Endothelial cell of hepatic sinusoid (primary cell): Measurements from ENCODE around the gene ZNF438.
"Not testable (repeated sequence)": the region's sequence is repeated elsewhere in the genome, so short reads cannot be mapped to it uniquely, and the experiment has no call there.

Experiments
- in situ Hi-C: cut with HindIII; loops from 2 replicates; pipeline ENCODE4 v1.10.0; 2017; ENCODE audit warnings: low sequenced_read_pairs

Gene ZNF438

GRCh38 chr10:30990971-30991646 is 40.6 kb downstream of the ZNF438 start:
- in situ Hi-C loops = no loop called here

- in situ Hi-C loops = no loop called here
Observed at GRCh38 chr10:30990351-30990750, 41.3 kb downstream of the ZNF438 start.

- in situ Hi-C loops = no loop called here
Observed at GRCh38 chr10:30988831-30989435, 42.7 kb downstream of the ZNF438 start.

GRCh38 chr10:30987463-30987862 is 44.2 kb downstream of the ZNF438 start:
- in situ Hi-C loops = no loop called here

- in situ Hi-C loops = no loop called here
Observed at GRCh38 chr10:30986053-30986555, 45.6 kb downstream of the ZNF438 start.

- in situ Hi-C loops = no loop called here
Observed at GRCh38 chr10:30985512-30985911, 46.2 kb downstream of the ZNF438 start.

GRCh38 chr10:30984563-30985328 is 46.9 kb downstream of the ZNF438 start:
- in situ Hi-C loops = no loop called here

- in situ Hi-C loops = not testable (repeated sequence)
Observed at GRCh38 chr10:30983209-30983608, 48.5 kb downstream of the ZNF438 start.

GRCh38 chr10:30980951-30981616 is 50.6 kb downstream of the ZNF438 start:
- in situ Hi-C loops = no loop called here

GRCh38 chr10:30979956-30980355 is 51.7 kb downstream of the ZNF438 start:
- in situ Hi-C loops = loop anchor here (5.0 kb wide), 1 partner anchor 63 kb away; no protein-coding TSS in a partner anchor

GRCh38 chr10:30978843-30979242 is 52.8 kb downstream of the ZNF438 start:
- in situ Hi-C loops = loop anchor here (5.0 kb wide), 1 partner anchor 62 kb away; no protein-coding TSS in a partner anchor

GRCh38 chr10:30977385-30977784 is 54.3 kb downstream of the ZNF438 start:
- in situ Hi-C loops = loop anchor here (5.0 kb wide), 1 partner anchor 60 kb away; no protein-coding TSS in a partner anchor

GRCh38 chr10:30974773-30975415 is 56.8 kb downstream of the ZNF438 start:
- in situ Hi-C loops = loop anchor here (5.0 kb wide), 1 partner anchor 58 kb away; no protein-coding TSS in a partner anchor

GRCh38 chr10:30974355-30974754 is 57.3 kb downstream of the ZNF438 start:
- in situ Hi-C loops = no loop called here

GRCh38 chr10:30973737-30974136 is 57.9 kb downstream of the ZNF438 start:
- in situ Hi-C loops = no loop called here

GRCh38 chr10:30970760-30971460 is 60.8 kb downstream of the ZNF438 start:
- in situ Hi-C loops = no loop called here

GRCh38 chr10:30968711-30969110 is 63.0 kb downstream of the ZNF438 start:
- in situ Hi-C loops = no loop called here

GRCh38 chr10:30967650-30968410 is 63.8 kb downstream of the ZNF438 start:
- in situ Hi-C loops = no loop called here
